NCI-H510A treated with DMSO at 0.1 percent for 48 hours (cell line): ENCODE results near the gene GPR15.

ENCODE experiments used
- DNase-seq: peaks from one replicate; lab custom pipeline; 2025; lab: John Stamatoyannopoulos, UW

Gene GPR15

GRCh38 chr3:98530676-98531075 is 1.1 kb upstream of the GPR15 start:
- DNase-seq: no peak

- no peak for DNase-seq
Measured at GRCh38 chr3:98532275-98532637, 478 bp downstream of the GPR15 start.

- no peak for DNase-seq
Measured at GRCh38 chr3:98532709-98533571, 1.2 kb downstream of the GPR15 start.

GRCh38 chr3:98534168-98534567 is 2.4 kb downstream of the GPR15 start:
- no peak for DNase-seq

- DNase-seq: no peak
Measured at GRCh38 chr3:98534734-98535133, 3.0 kb downstream of the GPR15 start.

- DNase-seq: no peak
Measured at GRCh38 chr3:98536456-98537017, 4.8 kb downstream of the GPR15 start.

GRCh38 chr3:98540346-98540745 is 8.6 kb downstream of the GPR15 start:
- DNase-seq: no peak

- no peak for DNase-seq
Measured at GRCh38 chr3:98541695-98542094, 9.9 kb downstream of the GPR15 start.

GRCh38 chr3:98542623-98543022 is 10.8 kb downstream of the GPR15 start:
- DNase-seq: no peak

GRCh38 chr3:98545940-98546339 is 14.2 kb downstream of the GPR15 start:
- DNase-seq: no peak

GRCh38 chr3:98548544-98548943 is 16.8 kb downstream of the GPR15 start:
- no peak for DNase-seq

GRCh38 chr3:98550833-98551232 is 19.1 kb downstream of the GPR15 start:
- DNase-seq: no peak

- no peak for DNase-seq
Measured at GRCh38 chr3:98551236-98551635, 19.5 kb downstream of the GPR15 start.

GRCh38 chr3:98551754-98552153 is 20.0 kb downstream of the GPR15 start:
- no peak for DNase-seq

- no peak for DNase-seq
Measured at GRCh38 chr3:98552232-98553020, 20.6 kb downstream of the GPR15 start.

- DNase-seq: no peak
Measured at GRCh38 chr3:98553021-98553563, 21.3 kb downstream of the GPR15 start.

- no peak for DNase-seq
Measured at GRCh38 chr3:98553753-98554152, 22.0 kb downstream of the GPR15 start.

- no peak for DNase-seq
Measured at GRCh38 chr3:98554580-98554979, 22.8 kb downstream of the GPR15 start.

- DNase-seq: no peak
Measured at GRCh38 chr3:98555025-98555379, 23.2 kb downstream of the GPR15 start.

GRCh38 chr3:98556164-98557130 is 24.7 kb downstream of the GPR15 start:
- DNase-seq: no peak

- DNase-seq: no peak
Measured at GRCh38 chr3:98557324-98558010, 25.7 kb downstream of the GPR15 start.
